ENCODE data around the gene OXCT2. TPM values are rescaled to one million over a fixed set of nuclear protein-coding genes. Genes with fewer than 3 reads are reported as not detected.

The OXCT2 gene
- total RNA-seq, 4 donors from 2014 or later: 0.45 to 10.1 (median 1.6) TPM

GRCh38 chr1:39762550-39763540, 8.3 kb downstream of the OXCT2 start:
- Histone ChIP-seq H3K27me3 (no peaks in the 10 kb centered on the region), H3K27ac (no peak overlapping the region), H3K9me3 (no peaks in the 10 kb centered on the region), H3K36me3 (peaks cover 44% of the 10 kb centered on the region), H3K4me1 (no peaks in the 10 kb centered on the region), H3K4me3 (no peak overlapping the region)
- WGBS: 90% methylated on average over 18 of the region's 30 CpGs
- TF ChIP-seq POLR2AphosphoS5 (IDR thresholded peaks at IDR 0.05): no peak
- TF ChIP-seq POLR2A (IDR thresholded peaks at IDR 0.05): no peak
- TF ChIP-seq EP300 (IDR thresholded peaks at IDR 0.05): no peak
- TF ChIP-seq, protein P1, sequence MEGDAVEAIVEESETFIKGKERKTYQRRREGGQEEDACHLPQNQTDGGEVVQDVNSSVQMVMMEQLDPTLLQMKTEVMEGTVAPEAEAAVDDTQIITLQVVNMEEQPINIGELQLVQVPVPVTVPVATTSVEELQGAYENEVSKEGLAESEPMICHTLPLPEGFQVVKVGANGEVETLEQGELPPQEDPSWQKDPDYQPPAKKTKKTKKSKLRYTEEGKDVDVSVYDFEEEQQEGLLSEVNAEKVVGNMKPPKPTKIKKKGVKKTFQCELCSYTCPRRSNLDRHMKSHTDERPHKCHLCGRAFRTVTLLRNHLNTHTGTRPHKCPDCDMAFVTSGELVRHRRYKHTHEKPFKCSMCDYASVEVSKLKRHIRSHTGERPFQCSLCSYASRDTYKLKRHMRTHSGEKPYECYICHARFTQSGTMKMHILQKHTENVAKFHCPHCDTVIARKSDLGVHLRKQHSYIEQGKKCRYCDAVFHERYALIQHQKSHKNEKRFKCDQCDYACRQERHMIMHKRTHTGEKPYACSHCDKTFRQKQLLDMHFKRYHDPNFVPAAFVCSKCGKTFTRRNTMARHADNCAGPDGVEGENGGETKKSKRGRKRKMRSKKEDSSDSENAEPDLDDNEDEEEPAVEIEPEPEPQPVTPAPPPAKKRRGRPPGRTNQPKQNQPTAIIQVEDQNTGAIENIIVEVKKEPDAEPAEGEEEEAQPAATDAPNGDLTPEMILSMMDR (IDR thresholded peaks at IDR 0.05): no peak
- no peak for DNase-seq (ENCODE audit: low spot score in 2 of 2)

GRCh38 chr1:39761557-39762260, 9.4 kb downstream of the OXCT2 start:
- H3K9me3 ChIP-seq: no peaks in the 10 kb centered on the region
- no peak for TF ChIP-seq POLR2A (IDR thresholded peaks at IDR 0.05)
- TF ChIP-seq, protein P1 (IDR thresholded peaks at IDR 0.05): no peak
- no peak for TF ChIP-seq EP300 (IDR thresholded peaks at IDR 0.05)
- TF ChIP-seq POLR2AphosphoS5 (IDR thresholded peaks at IDR 0.05): no peak
- no peak for DNase-seq (ENCODE audit: low spot score in 2 of 2)
- H3K36me3 ChIP-seq: peaks cover 55% of the 10 kb centered on the region
- WGBS: 71% methylated on average over 15 of the region's 16 CpGs
- no peak overlapping the region for H3K27ac ChIP-seq
- H3K4me1 ChIP-seq: no peaks in the 10 kb centered on the region
- no peaks in the 10 kb centered on the region for H3K27me3 ChIP-seq
- no peak overlapping the region for H3K4me3 ChIP-seq

- peaks cover 61% of the 10 kb centered on the region for H3K36me3 ChIP-seq
- TF ChIP-seq, protein P1 (IDR thresholded peaks at IDR 0.05): no peak
- no peak for TF ChIP-seq POLR2A (IDR thresholded peaks at IDR 0.05)
- TF ChIP-seq EP300 (IDR thresholded peaks at IDR 0.05): no peak
- TF ChIP-seq POLR2AphosphoS5 (IDR thresholded peaks at IDR 0.05): no peak
Observed at GRCh38 chr1:39761016-39761415, 10.1 kb downstream of the OXCT2 start.

GRCh38 chr1:39760074-39761008, 10.8 kb downstream of the OXCT2 start:
- H3K36me3 ChIP-seq: peaks cover 67% of the 10 kb centered on the region

More at GRCh38 chr1:39761016-39761415, 10.1 kb downstream of the OXCT2 start:
- DNase-seq (ENCODE audit: low spot score in 2 of 2): no peak
- no peak overlapping the region for H3K27ac ChIP-seq
- no peaks in the 10 kb centered on the region for H3K4me1 ChIP-seq
- H3K4me3 ChIP-seq: no peak overlapping the region
- H3K27me3 ChIP-seq: no peaks in the 10 kb centered on the region
- H3K9me3 ChIP-seq: no peaks in the 10 kb centered on the region
- 87% methylated on average over 9 of the region's 9 CpGs for WGBS

More at GRCh38 chr1:39760074-39761008, 10.8 kb downstream of the OXCT2 start:
- Histone ChIP-seq H3K4me1 (no peaks in the 10 kb centered on the region), H3K27ac (no peak overlapping the region), H3K4me3 (no peak overlapping the region), H3K27me3 (no peaks in the 10 kb centered on the region), H3K9me3 (no peaks in the 10 kb centered on the region)
- DNase-seq (ENCODE audit: low spot score in 2 of 2): no peak
- no peak for TF ChIP-seq POLR2A (IDR thresholded peaks at IDR 0.05)
- TF ChIP-seq, protein P1 (IDR thresholded peaks at IDR 0.05): no peak
- no peak for TF ChIP-seq EP300 (IDR thresholded peaks at IDR 0.05)
- TF ChIP-seq POLR2AphosphoS5 (IDR thresholded peaks at IDR 0.05): no peak
- WGBS: 92% methylated on average over 8 of the region's 16 CpGs

Measured in suprapubic skin (tissue), 4 donors.